Astrocyte (in vitro differentiated cells and primary cell): ENCODE data around the gene FABP7. TPM values are rescaled to one million over a fixed set of nuclear protein-coding genes. Genes with fewer than 3 reads are reported as not detected.

Experiments used
- DNase-seq: peaks from one replicate; pipeline ENCODE4 v3.0.0-alpha.2; 2010; ENCODE audit warnings: low read depth
- FAIRE-seq: peaks from 2 replicates; lab custom pipeline; 2011; peaks lifted over from hg19 to GRCh38; lab: Jason Lieb, UNC
- H2AFZ ChIP-seq: 2 replicates; pipeline ENCODE4 v1.6.0; 2012; ENCODE audit warnings: low read depth, low read length, inconsistent platforms
- H3K27ac ChIP-seq: 2 replicates; pipeline ENCODE4 v1.5.1; 2011; ENCODE audit warnings: low read depth, low read length, inconsistent platforms
- H3K27me3 ChIP-seq: 2 replicates; pipeline ENCODE4 v1.6.0; 2011; ENCODE audit warnings: low read length, inconsistent platforms; ENCODE audit not compliant: insufficient read depth
- H3K36me3 ChIP-seq: 2 replicates; pipeline ENCODE4 v1.5.1; 2011; ENCODE audit warnings: low read length, inconsistent platforms; ENCODE audit not compliant: insufficient read depth
- H3K4me1 ChIP-seq: 2 replicates; pipeline ENCODE4 v1.5.1; 2011; ENCODE audit warnings: low read length, inconsistent platforms; ENCODE audit not compliant: insufficient read depth
- H3K4me2 ChIP-seq: 2 replicates; pipeline ENCODE4 v1.6.0; 2012; ENCODE audit warnings: low read length, inconsistent platforms
- H3K4me3 ChIP-seq: 2 replicates; pipeline ENCODE4 v1.5.1; 2011; ENCODE audit warnings: low read depth, mild to moderate bottlenecking, low read length, inconsistent platforms; ENCODE audit not compliant: insufficient read depth
- H3K79me2 ChIP-seq: 2 replicates; pipeline ENCODE4 v1.6.0; 2012; ENCODE audit warnings: mild to moderate bottlenecking, low read length, inconsistent platforms; ENCODE audit not compliant: insufficient read depth
- H3K9ac ChIP-seq: 2 replicates; pipeline ENCODE4 v1.6.0; 2012; ENCODE audit warnings: mild to moderate bottlenecking, low read length, inconsistent platforms
- H3K9me3 ChIP-seq: 2 replicates; pipeline ENCODE4 v1.5.1; 2012; ENCODE audit warnings: low read depth, mild to moderate bottlenecking, low read length, inconsistent platforms; ENCODE audit not compliant: insufficient read depth
- H4K20me1 ChIP-seq: 2 replicates; pipeline ENCODE4 v1.6.0; 2012; ENCODE audit warnings: low read length, inconsistent platforms; ENCODE audit not compliant: insufficient read depth
- H3K27ac Mint-ChIP-seq: one replicate; pipeline ENCODE4 v1.8.0; 2021; ENCODE audit warnings: mild to moderate bottlenecking, mixed read lengths; ENCODE audit not compliant: unreplicated experiment
- H3K27me3 Mint-ChIP-seq: one replicate; pipeline ENCODE4 v1.8.0; 2021; ENCODE audit warnings: low read depth, mixed read lengths; ENCODE audit not compliant: unreplicated experiment
- H3K36me3 Mint-ChIP-seq: one replicate; pipeline ENCODE4 v1.8.0; 2021; ENCODE audit warnings: low read depth, mixed read lengths; ENCODE audit not compliant: unreplicated experiment
- H3K4me1 Mint-ChIP-seq: one replicate; pipeline ENCODE4 v1.8.0; 2021; ENCODE audit warnings: low read depth, mixed read lengths; ENCODE audit not compliant: unreplicated experiment
- H3K4me3 Mint-ChIP-seq: one replicate; pipeline ENCODE4 v1.8.0; 2021; ENCODE audit warnings: mild to moderate bottlenecking, moderate library complexity, mixed read lengths; ENCODE audit not compliant: unreplicated experiment
- H3K9me3 Mint-ChIP-seq: one replicate; pipeline ENCODE4 v1.8.0; 2021; ENCODE audit warnings: mild to moderate bottlenecking, mixed read lengths; ENCODE audit not compliant: unreplicated experiment
- CTCF ChIP-seq: IDR thresholded peaks from 2 replicates; pipeline ENCODE4 v1.5.1; 2011; ENCODE audit warnings: low read depth, mild to moderate bottlenecking, inconsistent platforms, low read length, moderate library complexity; ENCODE audit not compliant: insufficient read depth
- EZH2 ChIP-seq: IDR thresholded peaks from 2 replicates; pipeline ENCODE4 v1.6.1; 2012; ENCODE audit warnings: mild to moderate bottlenecking, low read length, inconsistent platforms; ENCODE audit not compliant: insufficient read depth
- total RNA-seq: library from RNA; stranded (reverse); gene quantifications from 2 replicates; pipeline ENCODE4 v1.2.1, GENCODE V29; 2021

The FABP7 gene
- total RNA-seq, 1 donor from 2014 or later, result 1.1 TPM

- Histone ChIP-seq H3K36me3 (no peaks in the 10 kb centered on the region), H3K4me1 (peaks cover 18% of the 10 kb centered on the region), H3K9me3 (no peaks in the 10 kb centered on the region), H2AFZ (peak within 1 kb of the TSS; percentile 96), H3K27ac (peak within 1 kb of the TSS; percentile 87), H3K4me2 (peak within 1 kb of the TSS; percentile 96), H3K79me2 (peaks cover 14% of the 10 kb centered on the region), H3K9ac (peak within 1 kb of the TSS; percentile 90), H3K27me3 (no peaks in the 10 kb centered on the region), H3K4me3 (peak within 1 kb of the TSS; percentile 93), H4K20me1 (no peaks in the 10 kb centered on the region)
- Mint-ChIP-seq H3K27me3 (peaks cover 2% of the 10 kb centered on the region), H3K27ac (peak within 1 kb of the TSS; percentile 98), H3K9me3 (no peaks in the 10 kb centered on the region), H3K36me3 (no peaks in the 10 kb centered on the region), H3K4me1 (no peaks in the 10 kb centered on the region), H3K4me3 (peak within 1 kb of the TSS; percentile 85)
- no peak for FAIRE-seq
- DNase-seq, result peak; percentile 50
- TF ChIP-seq CTCF (peak; percentile 21), EZH2 (no peak)
Measured at GRCh38 chr6:122789182-122790027, 9.9 kb downstream of the FABP7 start, which contains the start of gene SMPDL3A. Gene SMPDL3A (plus strand): TSS chr6:122789258. CDS start chr6:122789347, 89 bp downstream.

GRCh38 chr6:122790028-122790422 is 10.5 kb downstream of the FABP7 start:
- H3K27ac ChIP-seq, result peak overlapping the region; percentile 87
- peaks cover 18% of the 10 kb centered on the region for H3K4me1 ChIP-seq
- no peaks in the 10 kb centered on the region for H3K36me3 Mint-ChIP-seq
- no peaks in the 10 kb centered on the region for H3K4me1 Mint-ChIP-seq
- DNase-seq (peak; percentile 27), FAIRE-seq (no peak)
- H4K20me1 ChIP-seq, result no peaks in the 10 kb centered on the region
- peak overlapping the region; percentile 96 for H3K4me2 ChIP-seq
- H3K9ac ChIP-seq, result peak overlapping the region; percentile 90
- H3K27me3 ChIP-seq, result no peaks in the 10 kb centered on the region
- H3K4me3 Mint-ChIP-seq, result peak overlapping the region; percentile 85
- no peaks in the 10 kb centered on the region for H3K9me3 Mint-ChIP-seq
- peak overlapping the region; percentile 96 for H2AFZ ChIP-seq
- no peaks in the 10 kb centered on the region for H3K9me3 ChIP-seq
- no peak for TF ChIP-seq EZH2
- H3K36me3 ChIP-seq, result no peaks in the 10 kb centered on the region
- peaks cover 14% of the 10 kb centered on the region for H3K79me2 ChIP-seq
- peaks cover 2% of the 10 kb centered on the region for H3K27me3 Mint-ChIP-seq
- peak overlapping the region; percentile 93 for H3K4me3 ChIP-seq
- H3K27ac Mint-ChIP-seq, result peak overlapping the region; percentile 98

- H3K4me1 Mint-ChIP-seq, result no peaks in the 10 kb centered on the region
- H3K4me3 ChIP-seq, result peak overlapping the region; percentile 93
- no peaks in the 10 kb centered on the region for H3K36me3 Mint-ChIP-seq
- no peaks in the 10 kb centered on the region for H4K20me1 ChIP-seq
- H2AFZ ChIP-seq, result peak overlapping the region; percentile 96
- peaks cover 18% of the 10 kb centered on the region for H3K4me1 ChIP-seq
- no peaks in the 10 kb centered on the region for H3K27me3 ChIP-seq
- H3K9ac ChIP-seq, result peak overlapping the region; percentile 90
- no peaks in the 10 kb centered on the region for H3K9me3 Mint-ChIP-seq
- H3K9me3 ChIP-seq, result no peaks in the 10 kb centered on the region
- peaks cover 2% of the 10 kb centered on the region for H3K27me3 Mint-ChIP-seq
- peak overlapping the region; percentile 96 for H3K4me2 ChIP-seq
- H3K36me3 ChIP-seq, result no peaks in the 10 kb centered on the region
- H3K4me3 Mint-ChIP-seq, result peak overlapping the region; percentile 85
- H3K27ac ChIP-seq, result peak overlapping the region; percentile 87
- FAIRE-seq, result no peak
- H3K27ac Mint-ChIP-seq, result peak overlapping the region; percentile 98
- peak; percentile 30 for DNase-seq
- peaks cover 14% of the 10 kb centered on the region for H3K79me2 ChIP-seq
- TF ChIP-seq EZH2 (no peak), CTCF (no peak)
Measured at GRCh38 chr6:122790423-122791309, 11.2 kb downstream of the FABP7 start.
